Loucy (cell line): ENCODE measurements around the gene CEP76.

Source experiments
- CTCF ChIP-seq: fragments of 200-600 bp; sonication (generic); conservative IDR thresholded peaks from 2 replicates; pipeline ENCODE4 v1.5.1; 2014; ENCODE audit warnings: mild to moderate bottlenecking, antibody characterized with exemption, low read length
- EZH2phosphoT487 ChIP-seq: fragments of 200-600 bp; IDR thresholded peaks from 2 replicates; pipeline ENCODE4 v1.6.1; 2018; ENCODE audit warnings: antibody characterized with exemption, mild to moderate bottlenecking, moderate library complexity, borderline replicate concordance

- TF ChIP-seq CTCF: no peak
- no peak for TF ChIP-seq EZH2phosphoT487
These were observed 77.3 kb downstream of the CEP76 start for GRCh38 chr18:12625241-12625640.
